NCI-H345 treated with DMSO at 0.1 percent for 48 hours (cell line): ENCODE results near the gene MYT1.

Source experiments
- DNase-seq: peaks from one replicate; lab custom pipeline; 2025; ENCODE audit not compliant: unreplicated experiment; lab: John Stamatoyannopoulos, UW

The MYT1 gene

GRCh38 chr20:64242797-64243475 is 78.7 kb downstream of the MYT1 start:
- no peak for DNase-seq

GRCh38 chr20:64244281-64244805 is 80.1 kb downstream of the MYT1 start:
- no peak for DNase-seq

- DNase-seq = no peak
Observed at GRCh38 chr20:64244870-64245603, 80.8 kb downstream of the MYT1 start.

GRCh38 chr20:64245746-64246595 is 81.7 kb downstream of the MYT1 start:
- DNase-seq = no peak

GRCh38 chr20:64246616-64247306 is 82.5 kb downstream of the MYT1 start:
- no peak for DNase-seq

- no peak for DNase-seq
Observed at GRCh38 chr20:64247307-64247618, 83.0 kb downstream of the MYT1 start.

- DNase-seq = no peak
Observed at GRCh38 chr20:64247970-64248841, 84.0 kb downstream of the MYT1 start.

GRCh38 chr20:64250027-64250426 is 85.8 kb downstream of the MYT1 start:
- DNase-seq = no peak

- DNase-seq = no peak
Observed at GRCh38 chr20:64253000-64253383, 88.7 kb downstream of the MYT1 start.

- no peak for DNase-seq
Observed at GRCh38 chr20:64253443-64253842, 89.2 kb downstream of the MYT1 start.

GRCh38 chr20:64254156-64254555 is 89.9 kb downstream of the MYT1 start:
- DNase-seq = no peak

GRCh38 chr20:64254571-64255360 is 90.5 kb downstream of the MYT1 start:
- DNase-seq = peak; percentile 30

- peak; percentile 76 for DNase-seq
Observed at GRCh38 chr20:64255361-64256281, 91.4 kb downstream of the MYT1 start, which contains the start of gene PCMTD2. Gene PCMTD2 (plus strand): TSS chr20:64255748. CDS start chr20:64259966, 4,218 bp downstream.

- no peak for DNase-seq
Observed at GRCh38 chr20:64256282-64256935, 92.2 kb downstream of the MYT1 start.

- DNase-seq = no peak
Observed at GRCh38 chr20:64257107-64257757, 93.0 kb downstream of the MYT1 start.

- DNase-seq = no peak
Observed at GRCh38 chr20:64258071-64258823, 94.0 kb downstream of the MYT1 start.
